ENCODE results near the gene HDAC7.
"Not testable (repeated sequence)": the region's sequence is repeated elsewhere in the genome, so short reads cannot be mapped to it uniquely, and the experiment has no call there.

HDAC7 gene

DNA sequence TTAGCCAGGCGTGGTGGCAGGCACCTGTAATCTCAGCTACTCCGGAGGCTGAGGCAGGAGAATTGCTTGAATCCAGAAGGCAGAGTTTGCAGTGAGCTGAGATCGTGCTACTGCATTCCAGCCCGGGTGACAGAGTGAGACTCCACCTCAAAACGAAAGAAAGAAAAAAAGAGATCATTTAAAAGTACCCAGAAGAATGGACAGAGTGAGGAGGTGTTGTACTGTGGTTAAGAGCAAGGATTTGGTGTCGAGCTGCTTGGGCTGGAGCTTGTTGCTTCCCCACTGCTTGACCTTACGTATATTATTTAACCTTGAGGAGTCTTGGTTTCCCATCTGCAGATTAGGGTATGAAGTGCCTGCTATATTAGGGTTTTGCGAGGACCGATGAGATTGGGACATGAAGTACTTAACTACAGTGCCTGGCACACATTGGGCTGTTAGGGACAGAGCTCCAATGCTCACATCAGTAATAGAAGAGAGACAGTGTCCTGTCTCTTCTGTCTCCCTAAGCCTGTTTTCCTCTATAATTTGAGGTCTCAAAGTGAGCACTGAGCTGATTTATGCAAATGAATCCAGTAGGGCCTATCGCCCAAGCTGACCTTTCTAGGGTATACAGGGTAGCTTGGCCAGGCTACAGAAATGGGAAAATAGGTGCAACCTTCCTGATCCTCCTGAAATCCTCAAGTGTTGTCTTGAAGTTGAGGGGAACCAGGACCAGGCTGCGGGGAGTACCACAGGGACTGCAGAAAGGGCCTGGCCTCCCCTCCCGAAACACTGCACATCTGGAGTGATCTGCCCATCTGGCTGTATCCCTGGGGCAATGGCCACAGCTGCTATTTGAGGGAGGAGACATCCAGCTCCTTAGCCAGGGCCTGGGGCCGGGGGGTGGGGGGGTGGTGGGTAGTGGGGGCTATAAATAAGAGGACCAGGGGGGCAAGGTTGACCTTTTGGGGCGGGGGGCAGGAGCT lies 8.6 kb upstream of the HDAC7 start:
- no peak for DNase-seq

DNA sequence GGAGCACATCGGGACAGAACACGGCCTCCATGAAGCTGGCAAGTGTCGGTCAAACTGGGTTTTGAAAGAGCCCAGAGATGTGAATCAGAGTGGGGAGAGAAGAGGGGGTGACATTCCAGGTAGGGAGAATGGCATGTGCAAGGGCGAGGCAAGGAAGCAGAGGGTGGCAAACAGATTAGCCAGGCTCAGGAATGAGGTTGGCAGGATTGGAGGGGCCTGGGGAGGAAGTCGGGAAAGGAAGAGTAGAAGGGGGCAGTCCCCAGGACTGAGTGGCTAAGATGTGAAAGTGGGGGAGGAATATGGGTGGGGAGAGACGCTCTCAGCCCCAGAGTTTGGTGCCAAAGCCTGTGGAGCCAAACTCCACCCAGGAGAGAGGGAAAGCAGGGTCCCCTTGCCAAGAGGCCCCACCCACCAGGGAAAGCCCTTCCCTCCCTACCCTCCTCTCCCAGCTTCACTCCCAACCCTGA lies 5.5 kb upstream of the HDAC7 start:
- no peak for DNase-seq

DNA sequence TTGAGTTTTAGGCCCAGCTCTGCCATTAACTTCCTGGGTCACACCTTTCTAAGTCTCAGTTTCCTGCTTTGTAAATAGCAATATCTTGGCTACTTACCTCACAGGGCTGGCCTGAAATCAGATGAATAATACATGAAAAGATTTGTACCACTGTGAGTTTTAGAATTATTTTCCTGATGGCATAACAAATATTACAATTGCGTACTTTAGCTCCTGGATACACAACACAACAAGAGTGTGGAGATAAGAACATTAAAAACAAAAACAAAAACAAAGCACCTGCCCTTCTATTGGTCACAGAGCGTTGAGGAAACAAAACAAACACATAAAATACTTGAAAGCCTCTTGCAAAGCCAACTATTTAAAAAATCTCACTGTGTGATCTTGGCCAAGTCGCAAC lies 4.9 kb upstream of the HDAC7 start:
- DNase-seq, result no peak

DNA sequence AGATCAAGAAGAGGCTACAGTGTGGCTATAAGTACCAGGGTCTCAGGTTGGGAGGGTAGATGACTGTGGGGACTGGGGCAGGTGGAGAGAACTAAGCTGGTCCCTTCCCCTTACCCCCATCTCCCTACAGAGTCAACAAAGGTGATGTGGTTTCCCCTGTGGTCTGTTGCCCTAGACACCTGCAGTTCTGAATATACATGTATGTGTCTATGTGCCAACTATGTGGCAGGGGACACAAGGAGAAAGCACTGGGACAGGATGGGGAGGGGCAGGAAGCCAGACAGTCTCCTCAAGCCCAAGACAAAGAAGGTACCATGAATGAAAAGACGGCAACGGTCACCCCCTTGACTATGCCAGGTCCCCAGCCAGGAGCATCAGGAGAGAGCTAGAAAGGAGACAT lies 4.5 kb upstream of the HDAC7 start:
- no peak for DNase-seq

DNA sequence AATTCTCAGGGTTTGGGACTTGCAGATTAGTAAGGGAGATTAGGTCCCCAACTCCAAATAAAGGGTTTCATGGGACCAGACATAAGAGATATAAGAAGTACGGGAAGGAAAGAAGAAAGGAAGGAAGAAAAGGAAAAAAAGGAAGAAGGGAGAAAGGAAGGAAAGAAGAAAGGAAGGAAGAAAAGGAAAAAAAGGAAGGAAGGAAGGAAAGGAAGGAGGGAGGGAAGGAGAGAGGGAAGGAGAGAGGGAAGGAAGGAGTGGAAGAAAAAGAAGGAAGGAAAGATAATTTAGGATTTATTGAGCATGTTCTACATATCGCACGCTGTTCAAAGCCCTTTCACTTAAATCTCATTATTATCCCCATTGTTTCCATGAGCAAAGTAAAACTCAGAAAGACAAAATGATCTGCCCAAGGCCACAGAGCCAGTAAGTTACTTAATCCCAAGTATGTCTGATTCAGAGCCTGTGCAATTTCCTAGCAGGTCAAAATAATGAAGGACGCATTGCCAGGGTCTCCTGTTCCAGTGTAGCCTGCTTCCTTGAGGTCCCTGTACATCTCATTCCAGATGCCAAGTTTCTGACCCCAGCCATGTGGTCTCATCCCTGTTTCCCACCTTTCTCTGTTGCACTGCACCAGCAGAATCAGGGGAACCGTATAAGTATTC lies 3.9 kb upstream of the HDAC7 start:
- DNase-seq, result no peak

DNA sequence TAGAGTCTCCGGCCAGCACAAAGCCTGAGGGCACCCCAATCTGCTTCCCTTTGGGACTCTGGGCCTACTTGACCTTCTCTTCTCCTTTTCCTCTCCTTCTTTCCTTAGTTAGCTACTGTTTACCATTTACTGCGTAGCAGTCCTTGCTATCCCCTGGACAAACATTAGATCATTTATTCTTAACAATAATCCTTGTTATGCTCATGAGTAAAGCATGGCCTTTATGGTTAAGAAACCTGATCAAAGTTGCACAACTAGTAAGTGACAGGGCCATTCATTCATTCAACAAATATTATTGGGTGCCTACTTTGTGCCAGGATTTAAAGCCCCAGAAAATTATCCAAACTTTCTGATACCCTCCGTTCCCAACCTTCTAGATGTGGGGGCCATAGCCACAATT lies 3.2 kb upstream of the HDAC7 start:
- DNase-seq, result no peak

DNA sequence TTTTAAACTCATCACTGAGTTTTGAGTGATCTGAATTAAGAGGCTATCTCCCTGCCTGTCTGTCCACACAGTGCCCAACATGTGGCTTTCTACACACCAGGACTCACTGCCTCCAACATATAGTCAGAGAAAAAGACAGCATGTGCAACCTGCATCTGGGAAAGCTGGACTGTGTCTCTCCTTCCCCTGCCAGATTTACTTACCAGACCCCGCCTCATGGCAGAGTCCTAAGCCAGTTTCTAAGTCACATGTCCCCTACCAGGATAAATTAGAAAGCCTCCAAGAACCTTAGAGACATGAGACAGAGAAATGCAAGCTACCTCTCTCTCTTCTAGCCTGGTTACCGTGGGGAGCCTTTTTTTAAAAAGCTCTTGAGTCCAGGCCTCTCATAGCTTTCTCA lies 2.7 kb upstream of the HDAC7 start:
- no peak for DNase-seq

DNA sequence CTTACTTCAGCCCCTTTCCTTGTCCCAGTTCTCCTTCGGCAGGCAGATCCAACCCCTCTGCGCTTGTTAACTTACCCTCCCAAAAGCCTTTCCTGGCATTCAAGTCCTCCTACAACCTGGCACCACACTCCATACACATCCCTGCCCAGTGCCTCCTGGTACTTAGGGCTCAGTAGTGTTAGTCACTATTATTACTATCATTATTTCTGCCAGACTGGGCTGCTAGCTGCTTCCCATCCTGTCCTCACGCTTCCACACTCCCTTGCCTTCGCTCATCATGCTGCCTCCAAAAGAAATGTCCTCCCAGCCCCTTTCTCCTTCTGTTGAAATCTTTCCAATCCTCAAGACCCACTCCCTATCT lies 1.6 kb upstream of the HDAC7 start:
- no peak for DNase-seq

DNA sequence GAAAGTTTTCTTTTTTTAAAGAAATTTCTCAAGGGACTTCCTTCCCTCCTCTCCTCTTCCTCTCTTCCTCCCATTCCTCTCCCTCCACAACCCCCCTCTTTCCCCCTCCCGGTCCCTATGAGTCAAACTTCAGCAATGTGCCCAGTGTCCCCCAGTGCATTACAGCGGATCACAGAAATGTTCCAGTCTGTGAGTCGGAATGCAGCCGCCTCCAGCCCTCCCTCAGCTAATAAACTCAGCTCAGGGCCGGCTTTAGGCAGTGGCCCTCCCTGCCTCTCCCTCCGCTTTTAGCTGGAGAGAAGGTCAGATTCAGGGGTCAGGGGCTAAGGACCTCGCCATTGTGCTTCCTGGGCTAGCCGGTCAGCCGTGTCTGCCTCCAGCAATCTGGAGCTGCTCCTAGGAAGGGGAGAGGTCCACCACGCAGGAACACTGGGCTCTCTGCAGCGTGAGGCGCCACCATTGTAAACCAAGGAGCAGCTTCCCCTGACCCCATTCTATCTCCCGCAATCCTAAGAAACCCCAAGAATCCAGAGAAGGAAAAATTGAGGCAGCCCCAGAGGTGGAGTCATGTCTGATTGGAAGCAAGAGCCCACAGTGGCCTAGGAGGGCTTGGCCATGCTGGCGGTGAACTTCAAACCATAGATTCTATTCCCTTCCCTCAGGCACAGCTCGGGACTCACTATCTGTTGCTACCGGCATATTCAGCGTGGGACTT lies 1.1 kb upstream of the HDAC7 start:
- no peak for DNase-seq

DNA sequence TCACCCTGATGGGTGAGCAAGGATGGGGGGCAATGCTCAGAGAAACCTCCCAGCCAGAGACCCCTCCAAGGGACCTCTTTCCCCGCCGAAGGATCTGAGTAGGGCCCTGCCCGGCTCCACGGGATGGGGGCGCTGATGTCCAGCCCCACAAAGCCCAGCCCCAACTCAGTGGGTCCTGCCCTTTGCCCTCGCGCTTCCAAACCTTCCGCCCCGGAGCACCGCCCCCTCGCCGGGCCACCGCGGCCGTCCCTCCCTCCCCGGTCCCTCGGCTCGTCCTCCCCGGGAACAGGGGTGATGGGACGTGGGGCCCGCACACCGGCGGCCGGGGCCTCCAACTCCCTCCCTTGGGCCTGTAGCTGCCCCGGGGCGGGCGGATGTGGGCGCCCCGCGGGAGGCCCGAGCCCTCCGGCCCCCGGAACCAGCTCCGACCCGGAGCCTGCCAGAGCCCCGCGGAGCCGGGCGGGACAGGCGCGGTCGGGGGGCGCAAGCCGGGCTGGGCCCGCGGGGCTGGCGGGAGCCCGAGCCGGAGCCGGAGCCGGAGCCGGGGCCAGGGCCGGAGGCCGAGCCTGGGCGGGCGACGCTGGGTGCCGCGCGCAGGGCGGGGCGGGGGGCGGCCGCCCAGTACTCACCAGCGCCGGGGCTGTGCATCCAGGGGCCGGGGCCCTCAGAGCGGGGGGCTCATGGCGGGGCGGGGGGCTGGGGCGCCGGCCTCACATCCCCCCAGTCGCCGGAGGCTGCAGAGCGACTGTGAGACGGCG lies 386 bp downstream of the HDAC7 start:
- DNase-seq, result no peak

DNA sequence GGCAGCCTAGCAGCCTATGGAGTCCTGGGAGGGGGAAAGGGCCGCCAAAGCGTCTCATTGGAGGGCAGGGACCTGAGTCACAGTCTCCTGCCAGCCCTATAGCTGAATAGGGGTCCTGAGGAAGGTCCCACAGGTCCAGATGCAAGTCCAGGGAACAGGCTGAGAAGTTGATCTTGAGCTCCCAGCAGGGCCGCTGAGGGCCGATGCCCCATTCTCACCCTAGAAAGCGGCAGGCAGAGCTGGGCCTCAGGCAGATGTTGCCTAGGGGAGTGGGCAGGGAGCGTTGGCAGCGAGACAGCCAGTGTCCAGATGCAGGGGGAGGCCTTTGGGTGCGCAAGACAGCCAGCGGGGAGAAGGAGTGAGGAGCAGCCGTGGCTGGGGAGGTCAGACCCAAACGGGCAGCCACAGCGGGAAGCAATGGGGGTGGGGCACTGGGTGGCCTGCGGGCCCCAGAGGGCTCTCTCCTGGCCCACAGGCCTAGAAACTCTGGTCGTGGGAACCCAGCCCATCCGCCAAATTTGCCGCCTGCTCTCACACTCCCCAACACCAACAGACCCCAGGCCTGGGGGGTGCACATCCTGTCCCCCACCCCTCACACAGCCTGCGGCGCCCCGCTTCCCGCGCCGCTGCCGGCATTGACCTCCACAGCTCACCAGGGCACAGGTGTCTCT lies 1.1 kb downstream of the HDAC7 start:
- no peak for DNase-seq

DNA sequence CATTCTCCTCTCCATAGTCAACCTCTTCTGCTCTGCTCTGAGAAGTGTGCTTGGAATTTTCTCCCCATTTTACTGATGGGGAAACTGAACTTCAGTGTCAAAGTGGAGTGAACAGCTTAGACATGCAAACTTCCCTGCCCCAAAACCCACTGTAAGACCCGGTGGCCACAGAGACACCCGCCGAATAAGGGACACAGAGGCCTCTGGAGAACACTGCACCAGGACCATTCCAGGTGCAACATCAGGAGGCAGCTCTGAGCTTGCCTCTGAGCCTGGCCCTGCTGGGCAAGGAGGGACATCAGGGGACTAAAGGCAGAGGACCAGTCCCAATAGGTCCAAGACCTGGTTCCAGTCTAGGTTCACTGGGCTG lies 1.7 kb downstream of the HDAC7 start:
- DNase-seq, result no peak

DNA sequence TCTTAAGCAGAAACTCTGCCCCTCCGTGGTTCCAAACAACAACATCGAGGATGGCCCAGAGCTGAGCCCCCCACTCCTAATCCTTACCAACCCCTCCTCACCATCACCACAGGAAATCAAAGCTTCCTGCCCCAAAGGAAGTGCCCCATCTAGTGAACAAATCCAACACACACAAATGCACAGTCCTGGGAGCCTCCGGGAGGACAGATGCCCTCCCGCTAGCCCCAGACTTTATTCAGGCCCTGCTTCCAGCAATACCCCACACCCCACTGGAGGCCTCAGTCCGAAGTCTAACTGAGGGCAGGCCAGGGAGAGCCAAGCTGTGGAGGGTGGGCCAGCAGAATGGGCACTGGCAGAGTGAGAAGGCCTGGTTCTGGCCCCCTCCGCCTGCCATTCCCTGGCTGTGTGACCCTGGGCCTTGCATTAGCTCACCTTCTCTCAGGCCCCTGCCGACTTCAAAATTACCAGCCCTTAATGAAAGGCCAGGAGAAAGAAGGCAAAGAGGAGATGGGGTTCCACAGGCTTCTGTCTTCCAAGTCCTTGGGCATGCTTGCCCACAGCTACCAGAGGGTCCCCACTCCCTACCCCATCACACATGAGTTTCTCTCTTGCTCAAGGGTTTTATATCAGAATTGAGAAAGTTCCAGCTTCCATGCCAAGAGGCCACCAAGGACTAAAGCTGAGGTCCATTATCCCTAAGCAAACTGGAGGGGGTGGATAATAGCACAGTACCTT lies 2.3 kb downstream of the HDAC7 start:
- DNase-seq, result no peak

DNA sequence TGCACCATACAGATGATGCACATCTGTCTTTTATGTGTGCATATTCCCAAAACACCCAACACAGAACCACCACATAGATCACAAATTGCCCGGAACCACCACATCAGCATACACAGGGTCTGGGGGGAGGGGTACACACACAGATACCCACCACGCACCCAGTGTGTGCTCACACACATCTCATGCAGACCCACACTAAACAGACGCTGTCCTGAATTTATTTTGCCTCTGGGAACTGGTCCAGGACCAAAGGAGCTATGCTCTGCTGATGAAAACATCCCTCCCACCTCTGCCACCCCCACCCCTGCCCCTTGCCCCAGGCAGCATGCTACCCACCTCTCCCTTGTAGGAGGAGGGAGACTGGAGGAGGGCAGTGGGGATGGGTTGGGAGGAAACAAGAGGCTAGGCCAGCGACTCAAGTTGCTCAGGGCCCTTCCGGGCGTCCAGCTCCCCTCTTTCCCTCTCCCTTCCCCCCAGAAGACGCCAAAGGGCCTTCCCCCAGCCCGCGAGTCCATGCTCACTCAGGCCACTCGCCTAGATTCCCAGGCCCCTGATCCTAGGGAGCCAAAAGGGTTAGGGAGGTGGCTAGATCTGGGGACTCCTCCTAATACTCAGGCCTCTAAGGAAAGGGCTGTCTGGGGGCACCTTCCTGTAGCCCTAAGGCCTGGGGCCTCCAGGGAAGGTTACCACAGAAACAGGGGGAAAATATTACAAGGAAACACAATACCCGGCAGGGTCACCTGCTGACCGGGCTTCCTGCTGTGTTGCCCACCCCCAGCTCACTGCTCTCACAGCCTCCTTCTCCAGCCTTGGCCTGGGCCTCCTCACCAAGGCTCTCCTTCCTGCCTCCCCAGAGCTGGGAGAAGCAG lies 3.1 kb downstream of the HDAC7 start:
- DNase-seq, result no peak

DNA sequence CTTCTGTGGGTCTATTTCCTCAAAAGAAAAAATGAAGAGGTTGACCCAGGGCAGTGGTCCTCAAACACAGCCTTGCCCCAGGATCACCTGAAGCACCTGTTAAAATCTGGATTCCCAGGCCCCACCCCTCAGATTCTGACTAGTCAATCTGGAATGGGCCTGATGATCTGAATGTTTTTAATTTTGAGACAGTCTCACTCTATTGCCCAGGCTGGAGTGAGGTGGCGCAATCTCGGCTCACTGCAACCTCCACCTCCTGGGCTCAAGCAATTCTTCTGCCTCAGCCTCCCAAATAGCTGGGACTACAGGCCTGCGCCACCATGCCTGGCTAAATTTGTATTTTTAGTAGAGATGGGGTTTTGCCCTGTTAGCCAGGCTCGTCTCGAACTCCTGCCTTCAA lies 4.3 kb downstream of the HDAC7 start:
- not testable (repeated sequence) for DNase-seq

DNA sequence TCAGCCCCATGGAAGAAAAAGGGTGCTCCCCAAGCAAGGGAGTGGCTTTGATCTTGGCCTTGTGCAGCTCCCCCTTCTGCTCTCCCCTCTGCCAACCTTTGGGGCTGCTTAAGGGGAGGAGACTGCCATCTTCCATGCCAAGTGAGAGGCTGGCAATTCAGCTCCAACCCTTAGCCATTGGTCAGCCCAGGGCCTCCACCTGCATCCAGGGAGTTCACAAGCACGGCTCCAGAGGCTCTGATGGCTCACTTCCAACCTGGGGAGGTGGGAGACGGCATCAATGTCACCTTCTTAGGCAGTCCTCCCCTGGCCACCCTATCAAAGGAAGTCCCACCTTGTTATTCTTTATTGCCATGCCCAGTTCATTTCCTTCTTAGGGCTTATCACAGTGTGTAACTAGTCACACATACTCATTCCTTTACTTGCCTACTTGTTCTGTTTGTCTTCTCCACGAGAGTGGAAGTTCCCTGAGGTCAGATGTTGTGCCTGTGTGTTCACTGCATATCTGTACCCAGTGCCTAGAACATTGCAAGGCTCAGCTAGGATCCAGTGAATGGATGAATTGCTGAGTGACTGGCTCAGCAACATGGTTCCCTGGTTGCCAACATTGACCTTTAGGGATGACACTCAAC lies 5.0 kb downstream of the HDAC7 start:
- no peak for DNase-seq

DNA sequence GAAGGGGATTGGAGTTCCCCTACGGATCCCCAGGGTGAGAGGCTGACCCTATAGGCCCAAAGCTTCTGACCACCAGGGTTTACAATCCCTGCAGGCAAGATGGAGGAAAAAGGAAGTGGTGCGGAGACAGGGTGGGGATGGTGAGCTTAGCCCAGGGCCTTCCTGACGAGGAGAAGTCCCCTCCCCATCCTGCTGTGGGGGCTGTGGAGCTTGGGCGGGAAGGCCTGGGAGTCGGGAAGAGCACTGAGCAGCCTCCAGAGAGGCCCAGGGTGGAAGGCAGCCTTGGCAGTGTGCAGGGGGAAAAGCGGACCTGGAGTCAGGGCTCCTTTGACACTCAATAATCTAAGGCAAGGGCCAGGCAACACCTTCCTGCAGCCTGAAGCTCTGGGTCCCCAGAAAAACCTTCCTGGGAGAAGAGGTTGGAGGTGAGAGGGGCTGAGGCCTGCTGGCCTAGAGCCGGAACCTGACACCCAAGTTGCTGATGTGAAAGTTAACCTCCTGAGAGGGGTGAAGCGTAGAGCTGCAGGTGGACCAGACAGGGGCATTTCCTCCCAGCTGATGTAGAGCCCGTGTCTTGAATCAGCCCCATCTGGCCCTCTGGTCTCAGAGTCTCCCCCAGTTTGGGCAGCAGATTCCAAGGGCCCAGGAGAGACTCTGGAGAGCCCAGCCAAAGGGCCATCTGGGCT lies 6.0 kb downstream of the HDAC7 start:
- DNase-seq, result no peak

DNA sequence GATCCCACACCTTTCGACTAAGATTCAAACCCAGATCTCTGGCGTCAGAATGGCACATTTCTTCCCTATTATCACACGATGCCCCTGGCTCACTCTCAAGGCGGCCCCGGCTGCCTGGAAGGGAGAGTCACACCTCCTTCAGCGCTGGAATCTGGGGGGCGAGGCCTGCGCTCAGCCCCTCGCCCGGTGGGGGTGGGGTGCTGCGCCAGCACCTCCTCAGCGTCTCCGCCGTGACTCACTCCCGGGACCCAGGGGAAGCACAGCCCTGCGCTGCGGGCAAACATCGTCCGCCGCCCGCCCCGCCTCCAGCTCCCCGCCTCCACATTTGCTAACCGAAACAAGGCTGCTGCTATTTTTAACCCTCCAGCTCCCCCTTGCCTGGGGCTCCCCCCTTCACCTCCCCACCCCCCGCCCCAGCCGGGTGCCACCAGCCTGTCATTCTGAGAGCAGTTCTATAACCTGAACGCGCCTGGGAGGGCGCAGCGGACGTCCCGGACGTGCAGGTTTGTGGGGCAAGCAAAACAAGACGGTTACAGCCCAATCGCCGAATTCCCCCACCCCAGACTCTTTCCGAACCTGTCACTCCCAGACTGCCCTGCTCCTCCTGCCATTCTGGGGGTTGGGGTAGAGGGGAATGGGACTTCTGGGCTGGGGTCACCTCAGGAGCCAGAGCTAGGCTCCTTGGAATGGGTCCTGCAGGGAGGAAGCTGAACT lies 6.7 kb downstream of the HDAC7 start:
- no peak for DNase-seq

Measured in NCI-H1092 treated with DMSO at 0.1 percent for 48 hours (cell line).